GM12801 (cell line): ENCODE results near the gene NRBF2.

Experiments
- TF ChIP-seq, protein P1 (sequence below): IDR thresholded peaks from one replicate; pipeline ENCODE4 v1.5.1; 2011; ENCODE audit warnings: control low read depth; ENCODE audit not compliant: insufficient read length; ENCODE audit errors: extremely low read depth

Gene NRBF2

DNA sequence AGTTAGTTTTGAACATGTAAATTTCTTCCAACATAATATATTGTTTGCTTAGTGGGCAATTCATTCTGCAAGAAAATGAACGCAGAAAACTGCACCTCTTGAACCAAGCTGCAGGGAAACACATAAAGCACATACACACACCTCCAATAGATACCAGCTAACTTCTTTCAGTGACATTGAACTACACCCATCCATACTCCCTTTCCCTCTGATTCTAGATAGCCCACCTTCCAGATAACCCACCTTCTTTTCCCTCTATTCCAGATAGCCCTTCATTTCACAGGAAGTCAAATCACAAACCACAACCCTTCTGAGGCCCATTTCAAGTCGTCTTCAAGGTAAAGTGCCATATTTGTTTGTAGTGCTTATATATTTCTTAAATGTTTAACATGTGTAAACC, 28.5 kb downstream of the NRBF2 start:
- TF ChIP-seq, protein P1, sequence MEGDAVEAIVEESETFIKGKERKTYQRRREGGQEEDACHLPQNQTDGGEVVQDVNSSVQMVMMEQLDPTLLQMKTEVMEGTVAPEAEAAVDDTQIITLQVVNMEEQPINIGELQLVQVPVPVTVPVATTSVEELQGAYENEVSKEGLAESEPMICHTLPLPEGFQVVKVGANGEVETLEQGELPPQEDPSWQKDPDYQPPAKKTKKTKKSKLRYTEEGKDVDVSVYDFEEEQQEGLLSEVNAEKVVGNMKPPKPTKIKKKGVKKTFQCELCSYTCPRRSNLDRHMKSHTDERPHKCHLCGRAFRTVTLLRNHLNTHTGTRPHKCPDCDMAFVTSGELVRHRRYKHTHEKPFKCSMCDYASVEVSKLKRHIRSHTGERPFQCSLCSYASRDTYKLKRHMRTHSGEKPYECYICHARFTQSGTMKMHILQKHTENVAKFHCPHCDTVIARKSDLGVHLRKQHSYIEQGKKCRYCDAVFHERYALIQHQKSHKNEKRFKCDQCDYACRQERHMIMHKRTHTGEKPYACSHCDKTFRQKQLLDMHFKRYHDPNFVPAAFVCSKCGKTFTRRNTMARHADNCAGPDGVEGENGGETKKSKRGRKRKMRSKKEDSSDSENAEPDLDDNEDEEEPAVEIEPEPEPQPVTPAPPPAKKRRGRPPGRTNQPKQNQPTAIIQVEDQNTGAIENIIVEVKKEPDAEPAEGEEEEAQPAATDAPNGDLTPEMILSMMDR, result no peak

DNA sequence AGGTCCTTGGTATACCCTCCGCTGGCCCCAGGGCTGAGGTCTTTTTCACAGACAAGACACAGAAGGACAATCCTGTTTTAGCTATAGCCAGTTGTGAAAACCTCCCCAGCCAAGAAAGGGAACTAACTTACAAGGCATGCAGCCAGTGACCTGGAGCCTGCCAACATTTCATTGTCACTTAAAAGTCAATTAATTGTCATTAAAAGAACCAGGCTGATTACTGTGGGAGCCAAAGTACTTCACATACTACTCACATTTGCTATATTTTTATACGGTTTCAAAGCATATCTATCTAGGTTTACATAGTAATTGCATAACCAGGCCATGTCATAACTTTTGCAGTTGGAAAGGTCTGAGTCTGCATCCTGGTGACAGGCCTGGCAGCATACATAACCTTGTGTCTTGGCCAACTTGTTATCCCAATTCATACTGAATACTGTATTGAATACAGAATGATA, 31.1 kb downstream of the NRBF2 start:
- TF ChIP-seq, protein P1, result no peak

- TF ChIP-seq, protein P1, result no peak
Measured at GRCh38 chr10:63165249-63165648, 32.1 kb downstream of the NRBF2 start.

- TF ChIP-seq, protein P1, result no peak
Measured at GRCh38 chr10:63166742-63167258, 33.7 kb downstream of the NRBF2 start.

DNA sequence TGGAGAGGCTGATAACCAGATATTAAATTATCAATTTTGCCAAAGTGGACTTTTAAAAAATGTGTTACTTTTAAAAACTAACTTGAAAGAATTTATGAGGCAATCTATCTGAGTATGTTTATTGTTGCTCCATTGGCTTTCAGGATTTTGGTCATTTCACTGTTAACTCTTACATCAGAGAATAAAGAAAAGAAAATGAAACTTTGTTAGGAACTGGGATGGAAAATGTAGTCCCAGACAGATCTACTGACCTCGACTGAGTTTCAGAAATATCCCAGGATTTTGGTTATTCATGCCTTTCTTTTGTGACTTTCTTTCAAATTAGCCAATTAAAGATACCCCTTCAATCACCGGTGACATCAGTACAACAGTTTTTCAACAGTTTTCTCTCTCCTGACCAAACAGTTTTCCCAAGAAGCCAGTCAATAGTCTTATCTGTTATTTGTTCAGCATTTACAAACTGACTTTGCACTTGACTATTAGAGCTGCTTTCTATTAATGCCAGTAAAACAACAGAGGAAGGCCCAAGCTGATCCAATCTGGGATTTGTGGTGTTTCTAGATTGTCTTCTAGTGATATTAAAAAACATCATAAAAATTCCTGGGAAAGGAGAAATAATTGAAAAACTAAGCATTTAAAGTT, 35.8 kb downstream of the NRBF2 start:
- TF ChIP-seq, protein P1, result no peak

GRCh38 chr10:63169624-63170023, 36.5 kb downstream of the NRBF2 start:
- TF ChIP-seq, protein P1, result no peak

GRCh38 chr10:63171255-63171855, 38.2 kb downstream of the NRBF2 start:
- TF ChIP-seq, protein P1, result no peak
